A673 (cell line): ENCODE measurements around the gene STK33. TPM values are rescaled to one million over a fixed set of nuclear protein-coding genes. Genes with fewer than 3 reads are reported as not detected.

Experiments
- BruUV-seq: library from RNA; stranded (reverse); fragments of 400-500 nt; replicated peaks from 2 replicates; lab custom pipeline; 2021; lab: Mats Ljungman, UMichigan
- CTCF ChIA-PET: fragments of 300-600 bp; sonication (Branson Sonifier 250); formaldehyde crosslinking; loops from one replicate; lab custom pipeline; 2022; ENCODE audit warnings: antibody characterized with exemption; lab: Charles Lee
- POLR2A ChIA-PET: fragments of 300-600 bp; sonication (Branson Sonifier 250); formaldehyde crosslinking; loops from one replicate; lab custom pipeline; 2022; ENCODE audit warnings: antibody characterized with exemption; ENCODE audit not compliant: low non-redundant PET; lab: Charles Lee
- DNase-seq: peaks from one replicate; pipeline ENCODE4 v3.0.0-alpha.2; 2015; ENCODE audit warnings: low spot score
- H3K27ac ChIP-seq: fragments of 200-600 bp; sonication (generic); 2 replicates; pipeline ENCODE4 v1.5.1; 2016; ENCODE audit warnings: mixed run types, low read depth, mild to moderate bottlenecking, mixed read lengths, antibody characterized with exemption, low read length; ENCODE audit not compliant: poor library complexity, severe bottlenecking
- H3K27me3 ChIP-seq: fragments of 200-600 bp; sonication (generic); replicated peaks from 2 replicates; pipeline ENCODE4 v1.6.1; 2017; ENCODE audit warnings: mixed run types, low read depth, mild to moderate bottlenecking, mixed read lengths, antibody characterized with exemption, low read length; ENCODE audit not compliant: insufficient read depth, poor library complexity
- H3K36me3 ChIP-seq: fragments of 200-600 bp; sonication (generic); 2 replicates; pipeline ENCODE4 v1.6.1; 2016; ENCODE audit warnings: mixed run types, mild to moderate bottlenecking, mixed read lengths, antibody characterized with exemption, low read length; ENCODE audit not compliant: insufficient read depth, poor library complexity, severe bottlenecking
- H3K4me1 ChIP-seq: fragments of 200-600 bp; sonication (generic); 2 replicates; pipeline ENCODE4 v1.6.1; 2017; ENCODE audit warnings: mixed run types, mild to moderate bottlenecking, mixed read lengths, antibody characterized with exemption, low read length; ENCODE audit not compliant: insufficient read depth, poor library complexity, severe bottlenecking
- H3K4me3 ChIP-seq: fragments of 200-600 bp; sonication (generic); 2 replicates; pipeline ENCODE4 v1.5.1; 2016; ENCODE audit warnings: low read depth, mixed run types, mild to moderate bottlenecking, mixed read lengths, low read length; ENCODE audit not compliant: poor library complexity, severe bottlenecking
- H3K9me3 ChIP-seq: fragments of 200-600 bp; sonication (generic); 2 replicates; pipeline ENCODE4 v1.6.1; 2016; ENCODE audit warnings: mixed run types, low read depth, mild to moderate bottlenecking, mixed read lengths, antibody characterized with exemption, low read length; ENCODE audit not compliant: poor library complexity, severe bottlenecking
- CTCF ChIP-seq: fragments of 300-800, 200-600 bp; sonication (generic); conservative IDR thresholded peaks from 2 replicates; pipeline ENCODE4 v1.5.1; 2017; ENCODE audit warnings: low read depth, mild to moderate bottlenecking, antibody characterized with exemption, low read length, moderate library complexity, mixed read lengths
- EZH2 ChIP-seq: fragments of 200-600 bp; sonication (generic); IDR thresholded peaks from 2 replicates; pipeline ENCODE4 v1.6.1; 2017; ENCODE audit warnings: borderline replicate concordance, low read depth, mild to moderate bottlenecking, mixed read lengths, antibody characterized with exemption, low read length; ENCODE audit not compliant: poor library complexity, severe bottlenecking
- intact Hi-C: fragments of 100-400 bp; cut with micrococcal nuclease; formaldehyde crosslinking; loops from one replicate; pipeline ENCODE4 v1.10.0; 2022; ENCODE audit not compliant: unreplicated experiment
- total RNA-seq: library from RNA; stranded (reverse); gene quantifications from 2 replicates; pipeline ENCODE4 v1.2.3, GENCODE V29; 2021

The STK33 gene
- total RNA-seq, 1 experiment from 2014 or later, result not detected

DNA sequence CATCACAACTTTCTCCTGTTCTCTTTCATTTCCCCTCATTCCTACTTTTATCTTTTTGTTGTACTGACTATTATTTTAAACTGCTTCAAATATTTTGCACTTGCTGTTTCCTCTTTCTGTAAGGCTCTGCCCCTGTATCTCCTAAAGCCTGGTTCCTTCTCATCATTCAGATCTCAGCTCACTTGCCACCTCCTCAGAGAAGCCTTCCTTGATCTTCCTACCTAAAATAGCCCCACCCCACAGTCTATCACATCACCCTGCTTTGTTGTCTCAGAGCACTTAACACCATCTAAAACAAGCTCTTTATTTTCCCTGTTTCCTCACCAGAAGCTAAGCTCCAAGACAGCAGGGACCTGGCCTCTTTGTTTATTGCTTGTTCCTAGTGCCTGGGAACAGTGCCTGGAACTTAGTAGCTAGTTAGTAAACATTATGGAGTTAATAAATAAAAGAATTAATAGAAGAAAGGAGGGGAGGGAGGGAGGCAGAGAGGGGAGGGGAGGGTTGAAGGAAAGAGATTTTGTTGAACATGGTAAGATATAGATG is 2.5 kb upstream of the STK33 start:
- ChIA-PET CTCF (no interaction called here), POLR2A (interaction anchor here (0.6 kb wide), 1 partner anchor 168 kb away, joined by 12 read pairs; no protein-coding TSS in a partner anchor)
- intact Hi-C loops, result no loop called here
- no peak for TF ChIP-seq CTCF
- TF ChIP-seq EZH2, result no peak
- no peaks in the 10 kb centered on the region for H3K4me1 ChIP-seq
- H3K9me3 ChIP-seq, result no peaks in the 10 kb centered on the region
- peaks cover 69% of the 10 kb centered on the region for H3K27me3 ChIP-seq
- H3K4me3 ChIP-seq, result no peak overlapping the region
- no peaks in the 10 kb centered on the region for H3K36me3 ChIP-seq
- no peak overlapping the region for H3K27ac ChIP-seq
- no TSS peak for BruUV-seq
- DNase-seq, result no peak

- no peaks in the 10 kb centered on the region for H3K36me3 ChIP-seq
- TF ChIP-seq EZH2 (no peak), CTCF (no peak)
- H3K27me3 ChIP-seq, result peaks cover 93% of the 10 kb centered on the region
- POLR2A ChIA-PET, result no interaction called here
- H3K4me1 ChIP-seq, result no peaks in the 10 kb centered on the region
- no peak overlapping the region for H3K27ac ChIP-seq
- intact Hi-C loops, result no loop called here
- no peaks in the 10 kb centered on the region for H3K9me3 ChIP-seq
- CTCF ChIA-PET, result no interaction called here
- H3K4me3 ChIP-seq, result no peak overlapping the region
- BruUV-seq, result no TSS peak
- DNase-seq, result no peak
Observed at GRCh38 chr11:8593455-8593854, 573 bp downstream of the STK33 start.

DNA sequence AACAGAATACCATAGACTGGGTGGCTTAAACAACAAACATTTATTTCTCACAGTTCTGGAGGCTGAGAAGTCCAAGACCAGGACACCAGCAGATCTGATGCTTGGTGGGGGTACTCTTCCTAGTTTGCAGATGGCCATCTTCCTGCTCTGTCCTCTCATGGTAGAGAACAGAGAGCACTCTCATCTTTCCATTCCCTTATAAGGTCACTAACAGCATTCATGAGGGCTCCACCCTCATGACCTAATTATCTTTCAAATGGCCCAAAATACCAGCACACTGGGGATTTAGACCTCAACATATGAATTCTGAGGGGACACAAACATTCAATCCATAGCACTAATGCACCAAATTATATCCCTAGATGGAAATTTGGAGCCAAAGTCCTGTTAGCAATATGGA is 6.1 kb downstream of the STK33 start:
- H3K36me3 ChIP-seq, result no peaks in the 10 kb centered on the region
- POLR2A ChIA-PET, result no interaction called here
- TF ChIP-seq EZH2 (no peak), CTCF (no peak)
- H3K9me3 ChIP-seq, result no peaks in the 10 kb centered on the region
- H3K27ac ChIP-seq, result no peak overlapping the region
- no TSS peak for BruUV-seq
- no peak for DNase-seq
- H3K27me3 ChIP-seq, result peaks cover 45% of the 10 kb centered on the region
- no peak overlapping the region for H3K4me3 ChIP-seq
- intact Hi-C loops, result no loop called here
- CTCF ChIA-PET, result no interaction called here
- H3K4me1 ChIP-seq, result no peaks in the 10 kb centered on the region
